HG03108 (cell line): ENCODE measurements around the gene TSPAN9.

Experiments used
- ATAC-seq: cut with Tn5 transposase; IDR thresholded peaks from one replicate; pipeline ENCODE4 v1.9.1; 2021; ENCODE audit warnings: moderate library complexity; ENCODE audit not compliant: unreplicated experiment

Gene TSPAN9

GRCh38 chr12:3120701-3121100, 43.5 kb downstream of the TSPAN9 start:
- no peak for ATAC-seq

- no peak for ATAC-seq
Measured at GRCh38 chr12:3122841-3123678, 45.9 kb downstream of the TSPAN9 start.

GRCh38 chr12:3123729-3124128, 46.5 kb downstream of the TSPAN9 start:
- no peak for ATAC-seq

GRCh38 chr12:3124917-3125316, 47.7 kb downstream of the TSPAN9 start:
- ATAC-seq, result no peak

GRCh38 chr12:3125674-3126073, 48.5 kb downstream of the TSPAN9 start:
- ATAC-seq, result no peak

- no peak for ATAC-seq
Measured at GRCh38 chr12:3127832-3128231, 50.7 kb downstream of the TSPAN9 start.

GRCh38 chr12:3128498-3129293, 51.5 kb downstream of the TSPAN9 start:
- no peak for ATAC-seq

- no peak for ATAC-seq
Measured at GRCh38 chr12:3129301-3130056, 52.3 kb downstream of the TSPAN9 start.

- no peak for ATAC-seq
Measured at GRCh38 chr12:3130057-3130830, 53.1 kb downstream of the TSPAN9 start.

- no peak for ATAC-seq
Measured at GRCh38 chr12:3131129-3131528, 54.0 kb downstream of the TSPAN9 start.

GRCh38 chr12:3132636-3133404, 55.6 kb downstream of the TSPAN9 start:
- ATAC-seq, result no peak

- no peak for ATAC-seq
Measured at GRCh38 chr12:3133405-3133783, 56.2 kb downstream of the TSPAN9 start.

- ATAC-seq, result no peak
Measured at GRCh38 chr12:3134126-3134525, 56.9 kb downstream of the TSPAN9 start.

GRCh38 chr12:3134526-3135135, 57.5 kb downstream of the TSPAN9 start:
- ATAC-seq, result no peak

- no peak for ATAC-seq
Measured at GRCh38 chr12:3135522-3136461, 58.6 kb downstream of the TSPAN9 start.

GRCh38 chr12:3136641-3137267, 59.6 kb downstream of the TSPAN9 start:
- ATAC-seq, result no peak

GRCh38 chr12:3137268-3137781, 60.1 kb downstream of the TSPAN9 start:
- no peak for ATAC-seq
